ENCODE measurements around the gene CTBP1. TPM values are rescaled to one million over a fixed set of nuclear protein-coding genes. Genes with fewer than 3 reads are reported as not detected.

CTBP1 gene
- total and polyA plus RNA-seq, 2 of the 8 experiments (the other 6 are each of a cell fraction or from before 2014, with no cell fraction given), result 128 to 185 TPM

- CTCF ChIA-PET (ENCODE audit: partially characterized antibody), result interaction anchor here (0.7 to 2.0 kb wide), 6 partner anchors 9 to 92 kb away, joined by 3 to 6 read pairs (median 4); no protein-coding TSS in a partner anchor
- no peak overlapping the region for H2AK5ac ChIP-seq (ENCODE audit: low read depth, low read length)
- TF ChIP-seq MAFK (IDR thresholded peaks at IDR 0.05; ENCODE audit: low read depth, low read length) (no peak), KDM1A (IDR thresholded peaks at IDR 0.05; ENCODE audit: borderline replicate concordance, low read length) (no peak), FOSL1 (IDR thresholded peaks at IDR 0.05; ENCODE audit: insufficient read depth, low read depth, low read length) (no peak), SP4 (IDR thresholded peaks at IDR 0.05; ENCODE audit: low read length) (no peak), ATF2 (IDR thresholded peaks at IDR 0.05; ENCODE audit: low read length) (no peak), TBP (IDR thresholded peaks at IDR 0.05; ENCODE audit: low read depth, low read length) (no peak), POLR2A (IDR thresholded peaks at IDR 0.05; ENCODE audit: control extremely low read depth in 1 of 2, low read depth in 2 of 2, low read length in 2 of 2) (no peak), GABPA (IDR thresholded peaks at IDR 0.05; ENCODE audit: borderline replicate concordance, insufficient read depth, low read length) (no peak), HDAC2 (IDR thresholded peaks at IDR 0.05; ENCODE audit: borderline replicate concordance in 1 of 2, low read depth in 2 of 2, low read length in 2 of 2) (no peak), MAX (IDR thresholded peaks at IDR 0.05) (no peak)
These were observed 73.2 kb downstream of the CTBP1 start for GRCh38 chr4:1175635-1176229.

More at GRCh38 chr4:1175635-1176229, 73.2 kb downstream of the CTBP1 start:
- no peaks in the 10 kb centered on the region for H3K79me1 ChIP-seq (ENCODE audit: low read depth, low read length)
- no peak overlapping the region for H2BK12ac ChIP-seq (ENCODE audit: low read depth, low read length)
- H3K4me3 ChIP-seq (ENCODE audit: extremely low read depth in 1 of 4, insufficient read depth in 2 of 4, low read depth in 3 of 4, low read length in 4 of 4), result no peak overlapping the region
- no peak overlapping the region for H3K23ac ChIP-seq (ENCODE audit: insufficient read length)
- POLR2A ChIA-PET (ENCODE audit: partially characterized antibody), result interaction anchor here (0.7 kb wide), 2 partner anchors 9 to 32 kb away, joined by 3 to 4 read pairs; no protein-coding TSS in a partner anchor
- H3K9ac ChIP-seq (replicated peaks in 1 of 4; ENCODE audit: extremely low read depth in 1 of 4, low read depth in 3 of 4, low read length in 3 of 4), result no peak overlapping the region
- H4K5ac ChIP-seq (ENCODE audit: insufficient read length, low read depth, low read length), result no peak overlapping the region
- no peak overlapping the region for H2BK15ac ChIP-seq (ENCODE audit: low read length)
- H3K9me3 ChIP-seq (ENCODE audit: insufficient read depth in 2 of 2, low read depth in 1 of 2, low read length in 1 of 2), result peaks cover 7 to 13% of the 10 kb centered on the region in 2 experiments
- WGBS, 2 experiments (ENCODE audit: extremely low coverage in 1 of 2, insufficient coverage in 1 of 2, insufficient read length in 1 of 2, insufficient replicate concordance in 2 of 2, low coverage in 1 of 2, low lambda C conversion rate in 2 of 2, missing lambda C conversion rate in 1 of 2), result 93% methylated on average over 7 of the region's 7 CpGs; no CpG with 5 or more reads in 1 of the 2 experiments
- H2BK5ac ChIP-seq (ENCODE audit: low read depth, low read length), result no peak overlapping the region
- H2AFZ ChIP-seq (ENCODE audit: low read length), result no peak overlapping the region
- no peak overlapping the region for H4K8ac ChIP-seq (ENCODE audit: extremely low read depth, insufficient read depth, low read length)
- H4K91ac ChIP-seq (replicated peaks; ENCODE audit: insufficient read length, low read length), result no peak overlapping the region
- H3K18ac ChIP-seq (ENCODE audit: extremely low read depth, low read length), result no peak overlapping the region
- no peak overlapping the region for H3K14ac ChIP-seq (ENCODE audit: insufficient read length)
- H3K27ac ChIP-seq (ENCODE audit: low read depth, low read length), result no peak overlapping the region
- no peak overlapping the region for H3K4me2 ChIP-seq (ENCODE audit: insufficient read depth in 1 of 2, low read depth in 2 of 2, low read length in 2 of 2)
- no peak overlapping the region for H2BK20ac ChIP-seq (ENCODE audit: low read length)
- DNase-seq (ENCODE audit: low read depth in 1 of 2, low spot score in 2 of 2), result no peak
- H3K4me1 ChIP-seq (replicated peaks in 1 of 4; ENCODE audit: control insufficient read depth in 3 of 4, insufficient read depth in 4 of 4, low read length in 3 of 4), result peaks cover 0 to 16% (median 5%) of the 10 kb centered on the region in 4 experiments; a peak in 5 of 7 replicates
- FAIRE-seq, result no peak
- no peak overlapping the region for H2BK120ac ChIP-seq (replicated peaks; ENCODE audit: low read depth, low read length)
- peaks cover 7% of the 10 kb centered on the region; the same call in 1 of the 2 replicates for H3K23me2 ChIP-seq (ENCODE audit: low read depth, low read length)
- H3K79me2 ChIP-seq (ENCODE audit: control insufficient read depth in 1 of 2, insufficient read depth in 2 of 2, low read length in 2 of 2), result no peaks in the 10 kb centered on the region; a peak in 1 of 4 replicates
- H3K56ac ChIP-seq (replicated peaks; ENCODE audit: insufficient read length, low read depth, low read length), result no peak overlapping the region
- peaks cover 24 to 34% (median 29%) of the 10 kb centered on the region in 4 experiments for H3K27me3 ChIP-seq (replicated peaks in 1 of 4; ENCODE audit: control insufficient read depth in 3 of 4, extremely low read depth in 1 of 4, insufficient read depth in 3 of 4, low read length in 3 of 4)
- no peak overlapping the region for H3K4ac ChIP-seq (replicated peaks; ENCODE audit: insufficient read length, low read depth, low read length)
- H3K36me3 ChIP-seq (ENCODE audit: control insufficient read depth in 2 of 4, insufficient read depth in 4 of 4, low read length in 3 of 4), result peaks cover 0 to 2% (median 0%) of the 10 kb centered on the region in 4 experiments; a peak in 1 of 8 replicates
- peaks cover 0 to 5% of the 10 kb centered on the region in 2 experiments for H4K20me1 ChIP-seq (replicated peaks in 1 of 2; ENCODE audit: control insufficient read depth in 1 of 2, insufficient read depth in 2 of 2, low read length in 2 of 2)
